GM19328 (cell line): Measurements from ENCODE around the gene THEMIS.
"Not testable (repeated sequence)": the region's sequence is repeated elsewhere in the genome, so short reads cannot be mapped to it uniquely, and the experiment has no call there.

Experiments used
- ATAC-seq: cut with Tn5 transposase; IDR thresholded peaks from one replicate; pipeline ENCODE4 v1.9.1; 2021; ENCODE audit warnings: mild to moderate bottlenecking, moderate library complexity; ENCODE audit not compliant: unreplicated experiment

Gene THEMIS

GRCh38 chr6:127918506-127919427, 17.9 kb upstream of the THEMIS start:
- ATAC-seq = no peak

GRCh38 chr6:127917766-127918165, 16.9 kb upstream of the THEMIS start:
- ATAC-seq = no peak

GRCh38 chr6:127914240-127914639, 13.4 kb upstream of the THEMIS start:
- ATAC-seq = no peak

GRCh38 chr6:127912914-127913313, 12.1 kb upstream of the THEMIS start:
- no peak for ATAC-seq

GRCh38 chr6:127907960-127908640, 7.2 kb upstream of the THEMIS start:
- ATAC-seq = no peak

- ATAC-seq = no peak
These were observed 3.3 kb upstream of the THEMIS start for GRCh38 chr6:127904160-127904559.

GRCh38 chr6:127902933-127903332, 2.1 kb upstream of the THEMIS start:
- ATAC-seq = no peak

GRCh38 chr6:127897484-127897883, 3.4 kb downstream of the THEMIS start:
- ATAC-seq = no peak

- ATAC-seq = no peak
These were observed 6.8 kb downstream of the THEMIS start for GRCh38 chr6:127894051-127894450.

- ATAC-seq = no peak
These were observed 7.3 kb downstream of the THEMIS start for GRCh38 chr6:127893541-127893940.

GRCh38 chr6:127891731-127892326, 9.0 kb downstream of the THEMIS start:
- ATAC-seq = no peak

GRCh38 chr6:127886603-127887002, 14.3 kb downstream of the THEMIS start:
- ATAC-seq = no peak

- no peak for ATAC-seq
These were observed 16.7 kb downstream of the THEMIS start for GRCh38 chr6:127884134-127884533.

- not testable (repeated sequence) for ATAC-seq
These were observed 18.9 kb downstream of the THEMIS start for GRCh38 chr6:127881949-127882348.

- no peak for ATAC-seq
These were observed 20.4 kb downstream of the THEMIS start for GRCh38 chr6:127880429-127880828.

GRCh38 chr6:127879685-127880084, 21.2 kb downstream of the THEMIS start:
- no peak for ATAC-seq

GRCh38 chr6:127878115-127878514, 22.7 kb downstream of the THEMIS start:
- no peak for ATAC-seq

- ATAC-seq = no peak
These were observed 23.6 kb downstream of the THEMIS start for GRCh38 chr6:127877231-127877630.

- ATAC-seq = no peak
These were observed 31.0 kb downstream of the THEMIS start for GRCh38 chr6:127869772-127870404.

- ATAC-seq = no peak
These were observed 31.7 kb downstream of the THEMIS start for GRCh38 chr6:127869183-127869582.

GRCh38 chr6:127868338-127868737, 32.5 kb downstream of the THEMIS start:
- ATAC-seq = no peak
